ENCODE results near the gene C1orf21.

C1orf21 gene

GRCh38 chr1:184376369-184376768, 10.5 kb upstream of the C1orf21 start:
- no peak overlapping the region for H3K18ac ChIP-seq (ENCODE audit: low read length)
- H2BK15ac ChIP-seq (replicated peaks; ENCODE audit: low read depth) = no peak overlapping the region
- H3K56ac ChIP-seq (ENCODE audit: low read length) = no peak overlapping the region
- H3K23ac ChIP-seq (ENCODE audit: low read length) = no peak overlapping the region
- H3K4me2 ChIP-seq (ENCODE audit: low read length) = no peak overlapping the region
- no peaks in the 10 kb centered on the region for H3K79me1 ChIP-seq (ENCODE audit: low read length)
- no peak overlapping the region for H4K5ac ChIP-seq (ENCODE audit: low read length)
- no peak overlapping the region for H2BK5ac ChIP-seq (ENCODE audit: low read length)
- H3K79me2 ChIP-seq (ENCODE audit: control insufficient read depth, insufficient read depth, low read length) = no peaks in the 10 kb centered on the region
- no peak overlapping the region for H3K4ac ChIP-seq (ENCODE audit: low read depth, low read length)
- H3K36me3 ChIP-seq (ENCODE audit: control insufficient read depth, insufficient read depth, low read length) = no peaks in the 10 kb centered on the region
- no CpG with 5 or more reads among the region's 5 CpGs for WGBS (ENCODE audit: extremely low coverage, insufficient coverage, low lambda C conversion rate)
- H3K4me3 ChIP-seq (ENCODE audit: low read length) = no peak overlapping the region
- H2BK120ac ChIP-seq (ENCODE audit: low read depth, low read length) = no peak overlapping the region
- H3K9ac ChIP-seq (ENCODE audit: low read length) = no peak overlapping the region
- H3K4me1 ChIP-seq (ENCODE audit: control insufficient read depth, low read depth, low read length) = no peaks in the 10 kb centered on the region
- peaks cover 14% of the 10 kb centered on the region for H3K27me3 ChIP-seq (ENCODE audit: insufficient read depth, low read length, poor library complexity)
- H2AK5ac ChIP-seq (ENCODE audit: low read length) = no peak overlapping the region
- H3K27ac ChIP-seq (ENCODE audit: low read depth, low read length) = no peak overlapping the region
- DNase-seq = no peak
- no peak overlapping the region for H4K8ac ChIP-seq (ENCODE audit: low read depth, low read length)

- Histone ChIP-seq H2BK120ac (ENCODE audit: low read depth, low read length) (no peak overlapping the region), H2BK5ac (ENCODE audit: low read length) (no peak overlapping the region), H3K79me2 (ENCODE audit: control insufficient read depth, insufficient read depth, low read length) (no peaks in the 10 kb centered on the region), H3K4ac (ENCODE audit: low read depth, low read length) (no peak overlapping the region), H3K4me2 (ENCODE audit: low read length) (no peak overlapping the region), H3K4me3 (ENCODE audit: low read length) (no peak overlapping the region), H3K56ac (ENCODE audit: low read length) (no peak overlapping the region), H3K9ac (ENCODE audit: low read length) (no peak overlapping the region), H3K18ac (ENCODE audit: low read length) (no peak overlapping the region), H4K8ac (ENCODE audit: low read depth, low read length) (no peak overlapping the region), H3K27ac (ENCODE audit: low read depth, low read length) (no peak overlapping the region), H4K5ac (ENCODE audit: low read length) (no peak overlapping the region), H2BK15ac (replicated peaks; ENCODE audit: low read depth) (no peak overlapping the region), H3K23ac (ENCODE audit: low read length) (no peak overlapping the region), H2AK5ac (ENCODE audit: low read length) (no peak overlapping the region), H3K79me1 (ENCODE audit: low read length) (no peaks in the 10 kb centered on the region), H3K36me3 (ENCODE audit: control insufficient read depth, insufficient read depth, low read length) (no peaks in the 10 kb centered on the region), H3K4me1 (ENCODE audit: control insufficient read depth, low read depth, low read length) (no peaks in the 10 kb centered on the region), H3K27me3 (ENCODE audit: insufficient read depth, low read length, poor library complexity) (peaks cover 26% of the 10 kb centered on the region)
- no CpG with 5 or more reads among the region's 6 CpGs for WGBS (ENCODE audit: extremely low coverage, insufficient coverage, low lambda C conversion rate)
- peak; percentile 59 for DNase-seq
Measured at GRCh38 chr1:184379111-184379752, 7.6 kb upstream of the C1orf21 start.

GRCh38 chr1:184380468-184380867, 6.4 kb upstream of the C1orf21 start:
- Histone ChIP-seq H4K8ac (ENCODE audit: low read depth, low read length) (no peak overlapping the region), H3K79me2 (ENCODE audit: control insufficient read depth, insufficient read depth, low read length) (no peaks in the 10 kb centered on the region), H3K4me2 (ENCODE audit: low read length) (no peak overlapping the region), H3K56ac (ENCODE audit: low read length) (no peak overlapping the region), H3K27ac (ENCODE audit: low read depth, low read length) (no peak overlapping the region), H3K27me3 (ENCODE audit: insufficient read depth, low read length, poor library complexity) (peaks cover 29% of the 10 kb centered on the region), H3K4me3 (ENCODE audit: low read length) (no peak overlapping the region), H2BK5ac (ENCODE audit: low read length) (no peak overlapping the region), H3K4ac (ENCODE audit: low read depth, low read length) (no peak overlapping the region), H2BK15ac (replicated peaks; ENCODE audit: low read depth) (no peak overlapping the region), H3K36me3 (ENCODE audit: control insufficient read depth, insufficient read depth, low read length) (no peaks in the 10 kb centered on the region), H3K23ac (ENCODE audit: low read length) (no peak overlapping the region), H3K9ac (ENCODE audit: low read length) (no peak overlapping the region), H3K4me1 (ENCODE audit: control insufficient read depth, low read depth, low read length) (no peaks in the 10 kb centered on the region), H2AK5ac (ENCODE audit: low read length) (no peak overlapping the region), H3K18ac (ENCODE audit: low read length) (peak overlapping the region; percentile 44), H2BK120ac (ENCODE audit: low read depth, low read length) (no peak overlapping the region), H3K79me1 (ENCODE audit: low read length) (no peaks in the 10 kb centered on the region), H4K5ac (ENCODE audit: low read length) (no peak overlapping the region)
- no CpG with 5 or more reads among the region's 1 CpG for WGBS (ENCODE audit: extremely low coverage, insufficient coverage, low lambda C conversion rate)
- no peak for DNase-seq

GRCh38 chr1:184383772-184384323, 3.0 kb upstream of the C1orf21 start:
- H2AK5ac ChIP-seq (ENCODE audit: low read length) = no peak overlapping the region
- no peak overlapping the region for H3K56ac ChIP-seq (ENCODE audit: low read length)
- H3K27me3 ChIP-seq (ENCODE audit: insufficient read depth, low read length, poor library complexity) = peaks cover 36% of the 10 kb centered on the region

GRCh38 chr1:184385865-184386311, 941 bp upstream of the C1orf21 start:
- H3K9ac ChIP-seq (ENCODE audit: low read length) = peak overlapping the region; percentile 76
- H3K4ac ChIP-seq (ENCODE audit: low read depth, low read length) = no peak overlapping the region
- no peak overlapping the region for H2AK5ac ChIP-seq (ENCODE audit: low read length)
- H2BK15ac ChIP-seq (replicated peaks; ENCODE audit: low read depth) = no peak overlapping the region
- DNase-seq = no peak
- H3K4me3 ChIP-seq (ENCODE audit: low read length) = no peak overlapping the region
- no peak overlapping the region for H4K5ac ChIP-seq (ENCODE audit: low read length)
- H3K79me2 ChIP-seq (ENCODE audit: control insufficient read depth, insufficient read depth, low read length) = no peaks in the 10 kb centered on the region
- no peak overlapping the region for H4K8ac ChIP-seq (ENCODE audit: low read depth, low read length)
- no peak overlapping the region for H2BK120ac ChIP-seq (ENCODE audit: low read depth, low read length)
- H3K18ac ChIP-seq (ENCODE audit: low read length) = peak overlapping the region; percentile 69
- H3K27ac ChIP-seq (ENCODE audit: low read depth, low read length) = no peak overlapping the region
- peak overlapping the region; percentile 54 for H3K56ac ChIP-seq (ENCODE audit: low read length)
- no peaks in the 10 kb centered on the region for H3K36me3 ChIP-seq (ENCODE audit: control insufficient read depth, insufficient read depth, low read length)
- H3K79me1 ChIP-seq (ENCODE audit: low read length) = no peaks in the 10 kb centered on the region
- H3K4me1 ChIP-seq (ENCODE audit: control insufficient read depth, low read depth, low read length) = no peaks in the 10 kb centered on the region
- WGBS (ENCODE audit: extremely low coverage, insufficient coverage, low lambda C conversion rate) = no CpG with 5 or more reads among the region's 17 CpGs
- H3K4me2 ChIP-seq (ENCODE audit: low read length) = peak overlapping the region; percentile 18
- no peak overlapping the region for H2BK5ac ChIP-seq (ENCODE audit: low read length)
- H3K23ac ChIP-seq (ENCODE audit: low read length) = no peak overlapping the region
- H3K27me3 ChIP-seq (ENCODE audit: insufficient read depth, low read length, poor library complexity) = peaks cover 26% of the 10 kb centered on the region

More at GRCh38 chr1:184383772-184384323, 3.0 kb upstream of the C1orf21 start:
- no peak overlapping the region for H3K4me3 ChIP-seq (ENCODE audit: low read length)
- no peak overlapping the region for H4K8ac ChIP-seq (ENCODE audit: low read depth, low read length)
- H3K27ac ChIP-seq (ENCODE audit: low read depth, low read length) = no peak overlapping the region
- DNase-seq = no peak
- no peak overlapping the region for H2BK120ac ChIP-seq (ENCODE audit: low read depth, low read length)
- no peaks in the 10 kb centered on the region for H3K4me1 ChIP-seq (ENCODE audit: control insufficient read depth, low read depth, low read length)
- H3K9ac ChIP-seq (ENCODE audit: low read length) = no peak overlapping the region
- H2BK15ac ChIP-seq (replicated peaks; ENCODE audit: low read depth) = no peak overlapping the region
- no peaks in the 10 kb centered on the region for H3K36me3 ChIP-seq (ENCODE audit: control insufficient read depth, insufficient read depth, low read length)
- WGBS (ENCODE audit: extremely low coverage, insufficient coverage, low lambda C conversion rate) = no CpG with 5 or more reads among the region's 3 CpGs
- no peak overlapping the region for H3K23ac ChIP-seq (ENCODE audit: low read length)
- H2BK5ac ChIP-seq (ENCODE audit: low read length) = no peak overlapping the region
- H4K5ac ChIP-seq (ENCODE audit: low read length) = no peak overlapping the region
- H3K79me2 ChIP-seq (ENCODE audit: control insufficient read depth, insufficient read depth, low read length) = no peaks in the 10 kb centered on the region
- H3K18ac ChIP-seq (ENCODE audit: low read length) = no peak overlapping the region
- no peaks in the 10 kb centered on the region for H3K79me1 ChIP-seq (ENCODE audit: low read length)
- H3K4me2 ChIP-seq (ENCODE audit: low read length) = no peak overlapping the region
- H3K4ac ChIP-seq (ENCODE audit: low read depth, low read length) = no peak overlapping the region

All from mesendoderm (in vitro differentiated cells).